HG03045 (cell line): ENCODE measurements around the gene CYP11A1.

Experiments used
- ATAC-seq: cut with Tn5 transposase; IDR thresholded peaks from one replicate; pipeline ENCODE4 v1.9.1; 2021; ENCODE audit warnings: mild to moderate bottlenecking, moderate library complexity; ENCODE audit not compliant: unreplicated experiment

The CYP11A1 gene

GRCh38 chr15:74305687-74306086, 61.8 kb downstream of the CYP11A1 start:
- no peak for ATAC-seq

- ATAC-seq, result no peak
These were observed 63.0 kb downstream of the CYP11A1 start for GRCh38 chr15:74304431-74304830.

GRCh38 chr15:74303741-74304309, 63.6 kb downstream of the CYP11A1 start:
- no peak for ATAC-seq

- ATAC-seq, result no peak
These were observed 64.6 kb downstream of the CYP11A1 start for GRCh38 chr15:74302821-74303359.

- no peak for ATAC-seq
These were observed 65.7 kb downstream of the CYP11A1 start for GRCh38 chr15:74301583-74302361.

- no peak for ATAC-seq
These were observed 67.2 kb downstream of the CYP11A1 start for GRCh38 chr15:74300057-74300795.

GRCh38 chr15:74297887-74298286, 69.6 kb downstream of the CYP11A1 start:
- no peak for ATAC-seq

- ATAC-seq, result no peak
These were observed 71.6 kb downstream of the CYP11A1 start for GRCh38 chr15:74295800-74296199.

GRCh38 chr15:74294010-74294409, 73.4 kb downstream of the CYP11A1 start:
- no peak for ATAC-seq

- ATAC-seq, result no peak
These were observed 74.2 kb downstream of the CYP11A1 start for GRCh38 chr15:74293021-74293810.

GRCh38 chr15:74291101-74292071, 76.1 kb downstream of the CYP11A1 start:
- ATAC-seq, result no peak

GRCh38 chr15:74290645-74291044, 76.8 kb downstream of the CYP11A1 start:
- no peak for ATAC-seq

GRCh38 chr15:74289671-74290070, 77.8 kb downstream of the CYP11A1 start:
- ATAC-seq, result no peak
